HEK293T (cell line): ENCODE measurements around the gene SPIB.

ENCODE experiments used
- CTCF ChIA-PET: fragments of 350-600 bp; formaldehyde crosslinking; extraction: SDS; loops from one replicate; lab custom pipeline; 2021; ENCODE audit warnings: antibody characterized with exemption, inconsistent platforms; lab: Yijun Ruan, JAX
- POLR2A ChIA-PET: fragments of 350-600 bp; formaldehyde crosslinking; extraction: SDS; loops from one replicate; lab custom pipeline; 2020; ENCODE audit warnings: antibody characterized with exemption, inconsistent platforms; lab: Yijun Ruan, JAX
- DNase-seq: peaks from one replicate; pipeline ENCODE4 v3.0.0; 2012; ENCODE audit warnings: mixed read lengths; ENCODE audit errors: extremely low spot score
- ARNT ChIP-seq: fragments of 450-650 bp; IDR thresholded peaks from 2 replicates; pipeline ENCODE4 v1.6.1; 2017; ENCODE audit warnings: mild to moderate bottlenecking
- BHLHE40 ChIP-seq: fragments of 450-650 bp; IDR thresholded peaks from 2 replicates; pipeline ENCODE4 v1.6.1; 2016; ENCODE audit warnings: mild to moderate bottlenecking, moderate library complexity, borderline replicate concordance
- CTBP1 ChIP-seq: fragments of 450-650 bp; IDR thresholded peaks from 2 replicates; pipeline ENCODE4 v1.6.1; 2016; ENCODE audit warnings: borderline replicate concordance
- ELF4 ChIP-seq: fragments of 450-650 bp; IDR thresholded peaks from 2 replicates; pipeline ENCODE4 v1.6.1; 2017; ENCODE audit warnings: antibody characterized with exemption
- FOXA1 ChIP-seq: fragments of 450-650 bp; IDR thresholded peaks from 2 replicates; pipeline ENCODE4 v1.6.1; 2016; ENCODE audit warnings: mild to moderate bottlenecking
- FOXK2 ChIP-seq: fragments of 450-650 bp; IDR thresholded peaks from 2 replicates; pipeline ENCODE4 v1.6.1; 2016; ENCODE audit warnings: mild to moderate bottlenecking
- FOXM1 ChIP-seq: fragments of 450-650 bp; IDR thresholded peaks from 2 replicates; pipeline ENCODE4 v1.6.1; 2017; ENCODE audit warnings: mild to moderate bottlenecking, borderline replicate concordance
- HDGF ChIP-seq: fragments of 450-650 bp; IDR thresholded peaks from 2 replicates; pipeline ENCODE4 v1.6.1; 2017; ENCODE audit warnings: antibody characterized with exemption, borderline replicate concordance
- L3MBTL2 ChIP-seq: fragments of 450-650 bp; conservative IDR thresholded peaks from 2 replicates; pipeline ENCODE4 v1.6.1; 2016; ENCODE audit warnings: mild to moderate bottlenecking
- LEF1 ChIP-seq: fragments of 450-650 bp; IDR thresholded peaks from 2 replicates; pipeline ENCODE4 v1.6.1; 2017; ENCODE audit warnings: mild to moderate bottlenecking, borderline replicate concordance
- NFRKB ChIP-seq: fragments of 450-650 bp; IDR thresholded peaks from 2 replicates; pipeline ENCODE4 v1.6.1; 2016; ENCODE audit warnings: mild to moderate bottlenecking, moderate library complexity
- SP1 ChIP-seq: fragments of 450-650 bp; IDR thresholded peaks from 2 replicates; pipeline ENCODE4 v1.6.1; 2017
- SUZ12 ChIP-seq: fragments of 450-650 bp; IDR thresholded peaks from 2 replicates; pipeline ENCODE4 v1.6.1; 2016; ENCODE audit warnings: mild to moderate bottlenecking
- TARDBP ChIP-seq: fragments of 450-650 bp; IDR thresholded peaks from 2 replicates; pipeline ENCODE4 v1.6.1; 2016
- ZNF384 ChIP-seq: fragments of 450-650 bp; IDR thresholded peaks from 2 replicates; pipeline ENCODE4 v1.6.1; 2016
- TF ChIP-seq, protein P1 (sequence below): fragments of 450-650 bp; IDR thresholded peaks from 2 replicates; pipeline ENCODE4 v1.6.1; 2016

The SPIB gene

DNA sequence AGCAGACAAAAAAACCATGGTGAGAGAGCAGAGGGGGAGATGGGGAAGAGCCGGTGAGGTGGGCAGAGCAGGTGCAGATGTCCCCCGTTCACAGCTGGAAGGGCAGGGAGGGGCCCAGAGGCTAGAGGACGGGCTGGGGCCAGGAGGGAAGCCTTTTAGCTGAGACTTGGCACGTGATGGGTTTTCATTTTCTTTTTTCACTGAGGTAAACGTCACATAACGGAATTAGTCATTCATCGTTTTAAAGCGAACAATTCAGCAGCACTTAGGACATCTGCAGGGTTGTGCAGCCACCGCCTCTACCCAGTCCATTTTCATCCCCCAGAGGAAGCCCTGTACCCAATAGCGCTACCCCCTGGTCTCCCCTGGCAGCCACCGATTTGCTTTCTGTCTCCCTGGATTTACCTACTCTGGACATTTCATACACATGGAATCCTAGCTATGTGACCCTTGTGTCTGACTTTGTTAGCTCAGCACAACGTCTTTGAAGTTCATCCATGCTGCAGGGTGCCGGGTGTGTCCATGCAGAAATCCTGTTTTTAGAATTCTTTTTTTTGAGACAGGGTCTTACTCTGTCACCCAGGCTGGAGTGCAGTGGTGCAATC is 41.5 kb downstream of the SPIB start:
- no peak for TF ChIP-seq HDGF
- no peak for TF ChIP-seq TARDBP
- TF ChIP-seq L3MBTL2 = no peak
- no peak for TF ChIP-seq ELF4
- TF ChIP-seq ZNF384 = no peak
- TF ChIP-seq, protein P1, sequence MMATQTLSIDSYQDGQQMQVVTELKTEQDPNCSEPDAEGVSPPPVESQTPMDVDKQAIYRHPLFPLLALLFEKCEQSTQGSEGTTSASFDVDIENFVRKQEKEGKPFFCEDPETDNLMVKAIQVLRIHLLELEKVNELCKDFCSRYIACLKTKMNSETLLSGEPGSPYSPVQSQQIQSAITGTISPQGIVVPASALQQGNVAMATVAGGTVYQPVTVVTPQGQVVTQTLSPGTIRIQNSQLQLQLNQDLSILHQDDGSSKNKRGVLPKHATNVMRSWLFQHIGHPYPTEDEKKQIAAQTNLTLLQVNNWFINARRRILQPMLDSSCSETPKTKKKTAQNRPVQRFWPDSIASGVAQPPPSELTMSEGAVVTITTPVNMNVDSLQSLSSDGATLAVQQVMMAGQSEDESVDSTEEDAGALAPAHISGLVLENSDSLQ = no peak
- no peak for TF ChIP-seq ARNT
- TF ChIP-seq LEF1 = no peak
- no peak for TF ChIP-seq SP1
- no peak for TF ChIP-seq CTBP1
- no peak for TF ChIP-seq NFRKB
- no peak for TF ChIP-seq FOXA1
- no peak for TF ChIP-seq FOXK2
- no peak for TF ChIP-seq BHLHE40
- no peak for TF ChIP-seq SUZ12
- TF ChIP-seq FOXM1 = no peak
- ChIA-PET POLR2A (interaction anchor here (2.0 kb wide), 1 partner anchor 91 kb away, joined by 10 read pairs; no protein-coding TSS in a partner anchor), CTCF (interaction anchor here (1.2 to 1.5 kb wide), 4 partner anchors 89 to 103 kb away, joined by 4 to 6 read pairs (median 4); partner anchors contain the start of gene NAPSA)
- DNase-seq = no peak

DNA sequence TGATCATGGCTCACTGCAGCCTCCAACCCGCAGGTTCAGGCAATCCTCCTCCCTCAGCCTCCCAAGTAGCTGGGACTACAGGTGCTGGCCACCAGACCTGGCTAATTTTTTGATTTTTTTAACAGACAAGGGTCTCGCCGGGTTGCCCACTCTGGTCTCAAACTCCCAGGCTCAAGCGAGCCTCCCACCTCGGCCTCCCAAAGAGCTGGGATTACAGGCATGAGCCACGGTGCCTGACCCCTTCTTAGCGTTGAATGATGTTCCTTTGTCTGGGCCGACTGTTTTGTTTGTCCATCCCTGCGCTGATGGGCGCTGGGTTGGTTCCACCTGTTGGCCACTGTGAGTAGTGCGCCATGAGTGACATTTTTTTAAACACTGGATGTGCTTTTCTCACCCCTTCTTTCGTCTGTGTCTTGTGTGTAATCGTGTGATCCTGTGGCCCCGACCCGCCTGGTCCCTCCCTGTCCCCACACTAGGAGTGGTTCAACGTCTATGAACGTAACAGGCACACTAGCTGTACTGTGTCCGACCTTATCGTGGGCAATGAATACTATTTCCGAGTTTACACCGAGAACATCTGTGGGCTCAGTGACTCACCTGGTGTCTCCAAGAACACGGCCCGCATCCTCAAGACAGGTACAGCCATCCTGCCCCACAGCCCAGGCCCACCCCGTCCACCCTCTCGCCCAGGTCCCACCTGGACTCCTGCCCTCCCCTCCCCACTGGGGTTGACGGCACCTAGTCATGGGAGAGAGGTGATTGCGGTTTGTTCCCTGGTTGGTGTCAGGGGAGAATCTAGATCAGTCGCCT is 42.5 kb downstream of the SPIB start:
- TF ChIP-seq ZNF384 (peak; percentile 75), ARNT (no peak), L3MBTL2 (no peak), FOXK2 (no peak)
- TF ChIP-seq, protein P1 = peak; percentile 62

DNA sequence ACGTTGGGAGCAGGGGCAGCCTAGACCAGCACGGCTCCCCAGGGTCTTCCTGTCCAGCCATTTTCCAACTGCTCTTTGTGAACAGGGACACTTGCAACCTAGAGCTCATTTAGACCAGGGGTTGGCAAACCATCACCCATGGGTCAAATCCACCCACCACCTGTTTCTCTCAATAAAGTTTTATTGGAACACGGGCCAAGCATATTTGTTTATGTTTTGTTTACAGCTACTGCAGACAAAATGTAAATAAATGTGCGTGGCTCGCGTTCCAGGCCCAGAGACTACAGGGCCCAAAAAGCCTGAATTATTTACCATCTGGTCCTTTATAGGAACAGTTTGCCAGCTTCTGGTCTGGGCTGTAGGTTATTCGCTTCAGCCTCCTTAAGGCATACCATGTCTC is 44.2 kb downstream of the SPIB start:
- DNase-seq = no peak
- TF ChIP-seq ELF4 (no peak), SUZ12 (no peak), CTBP1 (no peak), HDGF (no peak), TARDBP (no peak), SP1 (no peak), FOXM1 (no peak), FOXK2 (no peak), BHLHE40 (no peak), FOXA1 (no peak)
- TF ChIP-seq, protein P1 = no peak
- CTCF ChIA-PET = interaction anchor here (3.0 kb wide), 1 partner anchor 94 kb away, joined by 8 read pairs; no protein-coding TSS in a partner anchor
- POLR2A ChIA-PET = interaction anchor here (1.3 kb wide), 1 partner anchor 94 kb away, joined by 5 read pairs; no protein-coding TSS in a partner anchor

More for the DNA sequence above, 42.5 kb downstream of the SPIB start:
- ChIA-PET POLR2A (interaction anchor here (2.0 kb wide), 1 partner anchor 92 kb away, joined by 10 read pairs; no protein-coding TSS in a partner anchor), CTCF (interaction anchor here (1.2 to 1.5 kb wide), 4 partner anchors 90 to 104 kb away, joined by 4 to 6 read pairs (median 4); partner anchors contain the start of gene NAPSA)
- peak; percentile 85 for DNase-seq

DNA sequence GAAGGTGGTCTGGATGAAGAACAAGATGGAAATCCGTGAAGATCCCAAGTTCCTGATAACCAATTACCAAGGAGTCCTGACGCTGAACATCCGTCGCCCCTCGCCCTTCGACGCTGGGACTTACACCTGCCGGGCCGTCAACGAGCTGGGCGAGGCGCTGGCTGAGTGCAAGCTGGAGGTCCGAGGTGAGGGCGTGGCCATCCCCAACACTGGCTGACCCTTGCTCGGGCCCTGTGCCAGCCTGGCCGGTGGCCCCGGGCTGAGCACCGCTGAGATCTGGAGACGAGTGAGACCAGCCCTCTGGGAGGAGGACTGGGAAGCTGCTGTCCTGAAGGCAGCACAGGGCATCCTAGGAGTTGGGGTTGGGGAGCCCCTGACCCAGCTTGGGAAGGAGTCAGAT is 45.6 kb downstream of the SPIB start:
- POLR2A ChIA-PET = no interaction called here
- TF ChIP-seq ZNF384 = no peak
- CTCF ChIA-PET = interaction anchor here (0.7 to 3.0 kb wide), 2 partner anchors 95 to 107 kb away, joined by 3 to 8 read pairs; no protein-coding TSS in a partner anchor
- DNase-seq = no peak

DNA sequence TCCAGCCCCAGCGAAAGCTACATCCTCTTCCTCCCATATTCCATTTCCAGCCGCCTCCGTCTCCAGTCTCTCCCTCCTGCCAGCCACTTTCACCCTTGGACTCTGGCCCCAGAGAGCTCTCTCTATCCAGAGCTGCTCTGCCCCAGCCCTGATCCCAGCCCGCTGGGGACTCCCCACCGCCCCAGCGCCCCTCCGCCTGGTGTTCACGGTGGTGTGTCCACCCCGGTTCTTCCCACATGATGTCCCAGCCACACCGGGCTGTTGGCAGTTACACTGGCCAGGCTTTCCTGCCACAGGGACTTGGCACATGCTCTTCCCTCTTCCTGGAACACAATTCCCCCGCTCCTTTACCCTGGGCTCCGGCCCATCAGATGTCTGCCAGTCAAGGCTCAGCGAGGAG is 46.3 kb downstream of the SPIB start:
- TF ChIP-seq LEF1 = no peak
- TF ChIP-seq TARDBP = no peak
- TF ChIP-seq ELF4 = no peak
- CTCF ChIA-PET = interaction anchor here (0.7 to 3.0 kb wide), 2 partner anchors 96 to 108 kb away, joined by 3 to 8 read pairs; no protein-coding TSS in a partner anchor
- POLR2A ChIA-PET = no interaction called here

DNA sequence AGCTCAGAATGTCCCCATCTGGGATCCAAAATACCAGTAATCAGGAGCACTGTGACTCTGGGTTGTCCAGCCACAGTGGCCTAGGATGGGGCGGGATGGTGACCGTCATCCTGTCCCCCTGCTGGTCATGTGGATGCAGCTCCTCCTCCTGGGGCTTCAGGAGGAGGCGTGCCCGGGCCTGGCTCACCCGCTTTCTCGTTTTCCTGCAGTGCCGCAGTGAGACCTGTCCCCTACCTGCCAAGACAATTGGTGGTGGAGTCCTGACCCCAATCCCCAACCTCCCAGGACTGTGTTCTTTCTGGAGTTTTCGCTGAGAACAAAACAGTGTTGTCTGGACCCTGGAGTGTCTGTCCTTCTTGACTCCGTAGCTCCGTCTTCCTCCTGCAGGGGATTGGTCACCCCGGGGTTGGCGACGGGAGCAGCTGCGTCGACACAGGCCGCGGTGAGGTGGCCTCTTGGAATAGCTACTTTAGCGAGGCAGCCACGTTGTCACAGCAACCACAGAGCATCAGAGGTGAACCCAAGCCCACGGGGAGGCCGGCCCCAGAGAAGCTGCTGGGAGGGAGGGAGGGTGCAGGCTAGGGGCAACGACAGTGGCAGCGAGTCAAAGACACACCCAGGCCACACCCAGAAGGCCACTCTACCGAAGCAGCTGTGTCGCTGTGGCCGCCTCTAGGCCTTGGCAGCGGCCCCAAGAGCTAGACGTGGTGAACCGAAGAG is 47.4 kb downstream of the SPIB start:
- CTCF ChIA-PET = interaction anchor here (1.2 to 1.5 kb wide), 4 partner anchors 13 to 109 kb away, joined by 3 to 5 read pairs (median 4); no protein-coding TSS in a partner anchor
- peak; percentile 52 for DNase-seq
- TF ChIP-seq CTBP1 (no peak), NFRKB (no peak)
- POLR2A ChIA-PET = no interaction called here

More for the DNA sequence above, 46.3 kb downstream of the SPIB start:
- DNase-seq = no peak
